OCI-LY1 (cell line): Measurements from ENCODE around the gene OR2AK2.

Source experiments
- H2AFZ ChIP-seq: fragments of 200-600 bp; sonication (generic), shearing (Covaris generic); 2 replicates; pipeline ENCODE4 v1.6.0; 2014; ENCODE audit warnings: antibody characterized with exemption, mild to moderate bottlenecking, low read length
- H3F3A ChIP-seq: fragments of 200-600 bp; sonication (generic), shearing (Covaris generic); 2 replicates; pipeline ENCODE4 v1.6.0; 2014; ENCODE audit warnings: mild to moderate bottlenecking, antibody characterized with exemption, low read length, moderate library complexity; ENCODE audit not compliant: insufficient read depth
- H3K27ac ChIP-seq: fragments of 200-600 bp; sonication (generic); 2 replicates; pipeline ENCODE4 v1.5.1; 2014; ENCODE audit warnings: low read length, mixed run types, mild to moderate bottlenecking, low read depth; ENCODE audit not compliant: poor library complexity, severe bottlenecking
- H3K27me3 ChIP-seq: fragments of 200-600 bp; sonication (generic); 2 replicates; pipeline ENCODE4 v1.6.0; 2014; ENCODE audit warnings: antibody characterized with exemption, mild to moderate bottlenecking, low read length, moderate library complexity; ENCODE audit not compliant: insufficient read depth
- H3K36me3 ChIP-seq: fragments of 200-600 bp; sonication (generic); 2 replicates; pipeline ENCODE4 v1.6.1; 2014; ENCODE audit warnings: mild to moderate bottlenecking, antibody characterized with exemption, low read length, moderate library complexity, mixed read lengths; ENCODE audit not compliant: insufficient read depth
- H3K4me1 ChIP-seq: fragments of 200-600 bp; sonication (generic); 2 replicates; pipeline ENCODE4 v1.5.1; 2014; ENCODE audit warnings: mild to moderate bottlenecking, low read length, moderate library complexity; ENCODE audit not compliant: insufficient read depth, severe bottlenecking
- H3K4me2 ChIP-seq: fragments of 200-600 bp; sonication (generic), shearing (Covaris generic); 2 replicates; pipeline ENCODE4 v1.6.1; 2014; ENCODE audit warnings: low read length
- H3K4me3 ChIP-seq: fragments of 200-600 bp; sonication (generic); 2 replicates; pipeline ENCODE4 v1.5.1; 2014; ENCODE audit warnings: low read length, low read depth, mild to moderate bottlenecking, mixed read lengths; ENCODE audit not compliant: poor library complexity, severe bottlenecking
- H3K79me2 ChIP-seq: fragments of 200-600 bp; shearing (Covaris generic); 2 replicates; pipeline ENCODE4 v1.6.1; 2016; ENCODE audit warnings: mixed run types, low read length, mixed read lengths; ENCODE audit not compliant: insufficient read depth
- H3K9ac ChIP-seq: fragments of 200-600 bp; sonication (generic), shearing (Covaris generic); 2 replicates; pipeline ENCODE4 v1.6.1; 2014; ENCODE audit warnings: mild to moderate bottlenecking, low read length, mixed read lengths
- H3K9me2 ChIP-seq: fragments of 200-600 bp; sonication (generic), shearing (Covaris generic); 2 replicates; pipeline ENCODE4 v1.6.1; 2014; ENCODE audit warnings: low read depth, mild to moderate bottlenecking, low read length, mixed read lengths
- H3K9me3 ChIP-seq: fragments of 200-600 bp; shearing (Covaris generic); 2 replicates; pipeline ENCODE4 v1.6.1; 2014; ENCODE audit warnings: low read length, mixed read lengths
- H4K20me1 ChIP-seq: fragments of 200-600 bp; sonication (generic), shearing (Covaris generic); 2 replicates; pipeline ENCODE4 v1.6.0; 2016; ENCODE audit warnings: mild to moderate bottlenecking, low read length; ENCODE audit not compliant: insufficient read depth
- EZH2 ChIP-seq: fragments of 200-600 bp; sonication (generic), shearing (Covaris generic); IDR thresholded peaks from 2 replicates; pipeline ENCODE4 v1.8.0; 2017; ENCODE audit warnings: borderline replicate concordance, mixed run types, mild to moderate bottlenecking, antibody characterized with exemption, low read length, moderate library complexity, mixed read lengths
- TF ChIP-seq, protein P1 (sequence below): fragments of 200-600 bp; sonication (generic), shearing (Covaris generic); IDR thresholded peaks from 2 replicates; pipeline ENCODE4 v1.5.1; 2017; ENCODE audit warnings: mild to moderate bottlenecking, antibody characterized with exemption, low read length, moderate library complexity, mixed read lengths

OR2AK2 gene

DNA sequence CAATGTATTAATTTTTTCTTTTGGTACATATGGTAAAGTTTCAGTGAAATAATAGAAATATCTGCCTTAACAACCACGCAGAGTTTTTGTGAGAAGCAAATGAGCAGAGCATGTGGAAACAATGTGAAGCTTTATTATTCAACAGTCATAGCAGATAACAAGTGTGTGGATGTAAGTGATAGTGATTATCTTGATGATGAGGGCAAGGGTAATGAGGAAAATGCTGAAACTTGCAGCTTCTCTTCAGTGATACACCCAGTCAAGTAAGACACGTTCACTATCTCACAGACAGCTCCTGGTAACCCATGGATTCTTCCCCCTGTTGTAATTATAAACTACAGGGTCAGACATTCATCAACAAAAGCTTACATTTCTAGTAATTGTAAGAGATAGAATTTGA is 33.8 kb downstream of the OR2AK2 start:
- Histone ChIP-seq H3K27ac (no peak overlapping the region), H3K4me3 (no peak overlapping the region), H4K20me1 (no peaks in the 10 kb centered on the region), H3K4me1 (no peaks in the 10 kb centered on the region), H3K27me3 (no peaks in the 10 kb centered on the region), H3K9me3 (no peaks in the 10 kb centered on the region), H3K4me2 (no peak overlapping the region), H3K79me2 (no peaks in the 10 kb centered on the region), H3F3A (no peaks in the 10 kb centered on the region), H2AFZ (no peak overlapping the region), H3K9ac (no peak overlapping the region), H3K9me2 (no peaks in the 10 kb centered on the region), H3K36me3 (no peaks in the 10 kb centered on the region)
- TF ChIP-seq EZH2, result no peak
- TF ChIP-seq, protein P1, sequence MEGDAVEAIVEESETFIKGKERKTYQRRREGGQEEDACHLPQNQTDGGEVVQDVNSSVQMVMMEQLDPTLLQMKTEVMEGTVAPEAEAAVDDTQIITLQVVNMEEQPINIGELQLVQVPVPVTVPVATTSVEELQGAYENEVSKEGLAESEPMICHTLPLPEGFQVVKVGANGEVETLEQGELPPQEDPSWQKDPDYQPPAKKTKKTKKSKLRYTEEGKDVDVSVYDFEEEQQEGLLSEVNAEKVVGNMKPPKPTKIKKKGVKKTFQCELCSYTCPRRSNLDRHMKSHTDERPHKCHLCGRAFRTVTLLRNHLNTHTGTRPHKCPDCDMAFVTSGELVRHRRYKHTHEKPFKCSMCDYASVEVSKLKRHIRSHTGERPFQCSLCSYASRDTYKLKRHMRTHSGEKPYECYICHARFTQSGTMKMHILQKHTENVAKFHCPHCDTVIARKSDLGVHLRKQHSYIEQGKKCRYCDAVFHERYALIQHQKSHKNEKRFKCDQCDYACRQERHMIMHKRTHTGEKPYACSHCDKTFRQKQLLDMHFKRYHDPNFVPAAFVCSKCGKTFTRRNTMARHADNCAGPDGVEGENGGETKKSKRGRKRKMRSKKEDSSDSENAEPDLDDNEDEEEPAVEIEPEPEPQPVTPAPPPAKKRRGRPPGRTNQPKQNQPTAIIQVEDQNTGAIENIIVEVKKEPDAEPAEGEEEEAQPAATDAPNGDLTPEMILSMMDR, result no peak

DNA sequence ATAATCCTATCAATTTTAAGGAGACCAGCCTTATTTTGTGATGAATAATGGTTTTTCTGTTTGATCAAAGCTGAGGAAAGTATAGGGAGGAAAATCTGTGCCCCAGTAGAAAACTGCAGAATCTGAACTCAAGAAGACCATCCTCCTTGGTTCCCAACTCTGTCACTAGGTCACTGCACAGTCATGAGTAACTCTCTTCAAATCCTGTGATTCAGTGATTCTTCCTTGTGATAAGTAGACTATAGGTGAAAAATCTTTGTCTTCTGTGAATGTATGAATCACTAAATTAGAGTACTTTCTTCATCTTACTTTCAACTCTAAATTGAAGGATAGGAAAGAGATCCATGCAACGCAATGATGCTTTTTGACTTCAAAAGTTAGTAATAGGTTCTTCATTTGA is 35.1 kb downstream of the OR2AK2 start:
- no peak overlapping the region for H3K27ac ChIP-seq
- H3F3A ChIP-seq, result no peaks in the 10 kb centered on the region
- H3K9ac ChIP-seq, result no peak overlapping the region
- H3K4me2 ChIP-seq, result no peak overlapping the region
- no peaks in the 10 kb centered on the region for H3K9me3 ChIP-seq
- H2AFZ ChIP-seq, result no peak overlapping the region
- TF ChIP-seq EZH2, result no peak
- TF ChIP-seq, protein P1, result no peak
- no peaks in the 10 kb centered on the region for H4K20me1 ChIP-seq
- no peaks in the 10 kb centered on the region for H3K27me3 ChIP-seq
- no peak overlapping the region for H3K4me3 ChIP-seq
- no peaks in the 10 kb centered on the region for H3K9me2 ChIP-seq
- no peaks in the 10 kb centered on the region for H3K4me1 ChIP-seq
- no peaks in the 10 kb centered on the region for H3K36me3 ChIP-seq
- no peaks in the 10 kb centered on the region for H3K79me2 ChIP-seq

DNA sequence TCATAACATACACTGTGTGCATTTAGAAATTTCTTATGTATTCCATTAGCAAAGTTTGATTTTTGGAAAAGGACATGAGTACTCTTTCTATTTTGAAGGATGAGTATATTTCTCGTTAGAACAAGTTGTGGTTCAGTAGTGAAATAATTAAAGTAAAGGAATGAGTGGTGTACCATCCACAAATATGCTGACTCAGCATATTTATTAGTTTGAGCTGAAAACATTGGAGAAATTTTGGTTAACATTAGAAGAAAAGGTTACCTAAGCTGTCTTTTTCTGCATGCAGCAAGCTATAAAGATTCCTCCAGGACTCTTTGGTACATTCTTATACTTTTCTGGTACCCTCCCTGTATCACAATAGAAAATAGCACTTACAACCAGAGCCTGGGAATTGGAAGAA is 42.7 kb downstream of the OR2AK2 start:
- Histone ChIP-seq H2AFZ (no peak overlapping the region), H3K4me1 (no peaks in the 10 kb centered on the region), H3K36me3 (no peaks in the 10 kb centered on the region), H3K4me3 (no peak overlapping the region), H4K20me1 (no peaks in the 10 kb centered on the region), H3K79me2 (no peaks in the 10 kb centered on the region), H3K27me3 (no peaks in the 10 kb centered on the region), H3K9ac (no peak overlapping the region), H3K9me3 (peaks cover 2% of the 10 kb centered on the region; the same call in 1 of the 2 replicates), H3K27ac (no peak overlapping the region), H3K9me2 (no peaks in the 10 kb centered on the region), H3K4me2 (no peak overlapping the region), H3F3A (no peaks in the 10 kb centered on the region)
- TF ChIP-seq, protein P1, result no peak
- no peak for TF ChIP-seq EZH2
